Fibroblast of villous mesenchyme (primary cell): ENCODE measurements around the gene NEK5. TPM values are rescaled to one million over a fixed set of nuclear protein-coding genes. Genes with fewer than 3 reads are reported as not detected.
"Not testable (repeated sequence)": the region's sequence is repeated elsewhere in the genome, so short reads cannot be mapped to it uniquely, and the experiment has no call there.

Experiments
- DNase-seq: peaks from one replicate; pipeline ENCODE4 v3.0.0-alpha.2; 2010; ENCODE audit warnings: low read depth
- H3K4me3 ChIP-seq: 2 replicates; pipeline ENCODE4 v1.5.1; 2011; ENCODE audit warnings: low read depth, mild to moderate bottlenecking, low read length
- CTCF ChIP-seq: IDR thresholded peaks from 2 replicates; pipeline ENCODE4 v1.5.1; 2012; ENCODE audit warnings: low read depth, mild to moderate bottlenecking, low read length; ENCODE audit not compliant: insufficient read depth
- total RNA-seq: library from RNA; depleted of rRNA; stranded (reverse); fragments of >200 nt; gene quantifications from 2 replicates; pipeline ENCODE4 v1.2.3, GENCODE V29; 2012

Gene NEK5
- total RNA-seq, 1 donor, result under 0.01 TPM

DNA sequence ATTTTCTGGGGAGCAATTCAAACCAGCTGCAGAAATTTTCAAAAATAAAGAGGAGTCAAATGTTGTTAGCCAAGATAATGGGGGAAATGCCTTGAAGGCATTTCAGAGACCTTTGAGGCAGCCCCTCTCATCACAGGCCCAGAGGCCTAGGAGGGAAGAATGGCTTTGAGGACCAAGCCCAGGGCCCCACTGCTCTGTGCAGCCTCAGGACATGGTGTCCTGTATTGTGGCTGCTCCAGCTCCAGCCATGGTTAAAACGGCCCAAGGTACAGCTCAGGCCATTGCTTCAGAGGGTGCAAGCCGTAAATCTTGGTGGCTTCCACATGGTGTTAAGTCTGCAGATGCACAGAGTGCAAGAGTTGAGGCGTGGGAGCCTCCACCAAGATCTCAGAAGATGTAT, 32.1 kb downstream of the NEK5 start:
- H3K4me3 ChIP-seq, result no peak overlapping the region
- TF ChIP-seq CTCF, result no peak
- no peak for DNase-seq

DNA sequence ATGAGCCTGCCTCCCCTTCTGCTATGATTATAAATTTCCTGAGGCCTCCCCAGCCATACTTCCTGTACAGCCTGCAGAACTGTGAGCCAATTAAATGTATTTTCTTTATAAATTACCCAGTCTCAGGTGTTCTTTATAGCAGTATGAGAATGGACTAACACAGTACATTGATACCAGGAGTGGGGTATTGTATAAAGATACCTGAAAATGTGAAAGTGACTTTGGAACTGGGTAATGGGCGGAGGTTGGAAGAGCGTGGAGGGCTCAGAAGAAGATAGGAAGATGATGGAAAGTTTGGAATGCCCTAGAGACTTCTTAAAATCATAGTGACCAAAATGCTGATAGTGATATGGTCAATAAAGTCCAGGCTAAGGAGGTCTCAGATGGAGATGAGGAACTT, 32.8 kb downstream of the NEK5 start:
- no peak for TF ChIP-seq CTCF
- H3K4me3 ChIP-seq, result no peak overlapping the region
- no peak for DNase-seq

GRCh38 chr13:52092087-52092486, 36.8 kb downstream of the NEK5 start:
- TF ChIP-seq CTCF, result no peak
- DNase-seq, result no peak
- H3K4me3 ChIP-seq, result no peak overlapping the region

- TF ChIP-seq CTCF, result no peak
- H3K4me3 ChIP-seq, result no peak overlapping the region
- DNase-seq, result no peak
Observed at GRCh38 chr13:52091473-52091872, 37.4 kb downstream of the NEK5 start.

GRCh38 chr13:52085421-52085820, 43.5 kb downstream of the NEK5 start:
- TF ChIP-seq CTCF, result no peak
- DNase-seq, result peak; percentile 61
- H3K4me3 ChIP-seq, result no peak overlapping the region

DNA sequence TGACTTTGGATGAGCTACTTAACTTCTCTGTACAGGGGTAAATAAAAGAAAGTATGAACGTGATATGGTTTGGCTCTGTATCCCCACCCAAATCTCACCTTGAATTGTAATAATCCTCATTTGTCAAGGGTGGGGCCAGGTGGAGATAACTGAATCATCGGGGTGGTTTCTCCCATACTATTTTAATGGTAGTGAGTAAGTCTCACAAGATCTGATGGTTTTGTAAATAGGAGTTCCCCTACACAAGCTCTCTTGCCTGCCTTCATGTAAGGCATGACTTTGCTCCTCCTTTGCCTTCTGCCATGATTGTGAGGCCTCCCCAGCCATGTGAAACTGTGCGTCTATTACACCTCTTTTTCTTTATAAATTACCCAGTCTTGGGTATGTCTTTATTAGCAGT, 43.9 kb downstream of the NEK5 start:
- not testable (repeated sequence) for DNase-seq, H3K4me3 ChIP-seq

DNA sequence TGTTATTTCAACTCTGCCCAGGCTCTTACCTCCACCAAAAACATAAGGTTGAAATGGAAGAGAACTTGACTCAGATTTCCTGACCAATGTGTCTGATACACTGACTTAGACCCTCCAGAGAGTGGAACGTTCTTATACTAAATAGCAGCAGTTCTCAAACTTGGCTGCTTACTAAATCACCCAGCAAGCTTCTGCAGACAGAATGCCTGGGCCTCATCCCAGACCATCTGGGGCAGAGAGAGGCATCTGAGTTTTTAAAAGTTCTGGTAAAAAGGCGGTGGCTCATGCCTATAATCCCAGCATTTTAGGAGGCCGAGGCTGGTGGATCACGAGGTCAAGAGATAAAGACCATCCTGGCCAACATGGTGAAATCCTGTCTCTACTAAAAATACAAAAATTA, 46.3 kb downstream of the NEK5 start:
- no peak for TF ChIP-seq CTCF
- DNase-seq, result no peak
- H3K4me3 ChIP-seq, result no peak overlapping the region

- not testable (repeated sequence) for DNase-seq, H3K4me3 ChIP-seq
Observed at GRCh38 chr13:52079891-52080290, 49.0 kb downstream of the NEK5 start.
